IMR-90 (cell line): Measurements from ENCODE around the gene WDR48. TPM values are rescaled to one million over a fixed set of nuclear protein-coding genes. Genes with fewer than 3 reads are reported as not detected.

ENCODE experiments used
- ATAC-seq: fragments of 200-7000 bp; cut with Tn5 transposase; 2 replicates; pipeline ENCODE4 v1.9.1; 2020; ENCODE audit warnings: low read depth, mild to moderate bottlenecking, moderate library complexity
- BruUV-seq: library from RNA; stranded (reverse); fragments of 400-500 nt; replicated peaks from 2 replicates; lab custom pipeline; 2021; lab: Mats Ljungman, UMichigan
- CTCF ChIA-PET: fragments of 300-600 bp; formaldehyde crosslinking; extraction: SDS; loops from one replicate; lab custom pipeline; 2021; ENCODE audit warnings: antibody characterized with exemption; lab: Yijun Ruan, JAX
- POLR2A ChIA-PET: fragments of 300-600 bp; sonication (Branson Sonifier 250); formaldehyde crosslinking; loops from one replicate; lab custom pipeline; 2022; ENCODE audit warnings: antibody characterized with exemption; ENCODE audit not compliant: unreplicated experiment; lab: Charles Lee
- DNase-seq: peaks from one replicate; pipeline ENCODE4 v3.0.0; 2013
- H2AFZ ChIP-seq: replicated peaks from 2 replicates; pipeline ENCODE3; 2013; ENCODE audit warnings: low read length, mild to moderate bottlenecking; ENCODE audit not compliant: poor library complexity
- H2AK5ac ChIP-seq: 2 replicates; pipeline ENCODE4 v1.6.1; 2013; ENCODE audit warnings: low read depth, low read length, inconsistent platforms
- H2AK9ac ChIP-seq: replicated peaks from 2 replicates; pipeline ENCODE3; 2013; ENCODE audit warnings: mild to moderate bottlenecking, low read depth, low read length, moderate library complexity; ENCODE audit not compliant: poor library complexity
- H2BK120ac ChIP-seq: 2 replicates; pipeline ENCODE4 v1.6.1; 2013; ENCODE audit warnings: low read depth, low read length, inconsistent platforms
- H2BK15ac ChIP-seq: 3 replicates; pipeline ENCODE4 v1.6.1; 2013; ENCODE audit warnings: low read depth, low read length, inconsistent platforms
- H2BK20ac ChIP-seq: 2 replicates; pipeline ENCODE4 v1.6.1; 2013; ENCODE audit warnings: low read depth, mild to moderate bottlenecking, inconsistent platforms, low read length, moderate library complexity
- H2BK5ac ChIP-seq: 2 replicates; pipeline ENCODE4 v1.6.1; 2013; ENCODE audit warnings: mild to moderate bottlenecking, low read depth, low read length, inconsistent platforms; ENCODE audit not compliant: poor library complexity, severe bottlenecking
- H3K14ac ChIP-seq: replicated peaks from 2 replicates; pipeline ENCODE4 v1.6.1; 2013; ENCODE audit warnings: low read depth, low read length, inconsistent platforms
- H3K18ac ChIP-seq: 2 replicates; pipeline ENCODE4 v1.6.1; 2013; ENCODE audit warnings: low read depth, low read length, control low read depth
- H3K23ac ChIP-seq: 2 replicates; pipeline ENCODE4 v1.6.1; 2013; ENCODE audit warnings: low read depth, low read length, inconsistent platforms
- H3K27ac ChIP-seq: 2 replicates; pipeline ENCODE4 v1.5.1; 2013; ENCODE audit warnings: mild to moderate bottlenecking, control low read depth, low read length; ENCODE audit not compliant: insufficient read depth
- H3K27me3 ChIP-seq: 2 replicates; pipeline ENCODE4 v1.6.1; 2013; ENCODE audit warnings: low read length; ENCODE audit not compliant: control insufficient read depth, insufficient read depth
- H3K36me3 ChIP-seq: 2 replicates; pipeline ENCODE4 v1.6.1; 2013; ENCODE audit warnings: low read length, mixed read lengths; ENCODE audit not compliant: control insufficient read depth, insufficient read depth
- H3K4ac ChIP-seq: 2 replicates; pipeline ENCODE4 v1.6.1; 2013; ENCODE audit warnings: low read depth, low read length, inconsistent platforms
- H3K4me1 ChIP-seq: 2 replicates; pipeline ENCODE4 v1.6.1; 2013; ENCODE audit warnings: low read length, mixed read lengths; ENCODE audit not compliant: control insufficient read depth, insufficient read depth
- H3K4me2 ChIP-seq: 2 replicates; pipeline ENCODE4 v1.6.1; 2013; ENCODE audit warnings: low read depth, mild to moderate bottlenecking, control low read depth, low read length, moderate library complexity
- H3K4me3 ChIP-seq: 2 replicates; pipeline ENCODE4 v1.5.1; 2013; ENCODE audit warnings: low read depth, mild to moderate bottlenecking, control low read depth, low read length, moderate library complexity; ENCODE audit not compliant: insufficient read depth
- H3K56ac ChIP-seq: 2 replicates; pipeline ENCODE4 v1.6.1; 2013; ENCODE audit warnings: low read length, inconsistent platforms; ENCODE audit not compliant: insufficient read depth; ENCODE audit errors: extremely low read depth
- H3K79me1 ChIP-seq, 2 experiments: 2 replicates each; pipeline ENCODE4 v1.6.1; 2013; ENCODE audit warnings: low read length in 2 of 2, inconsistent platforms in 1 of 2, low read depth in 1 of 2
- H3K9ac ChIP-seq: 2 replicates; pipeline ENCODE4 v1.6.1; 2013; ENCODE audit warnings: low read depth, low read length, control low read depth
- H3K9me1 ChIP-seq: 2 replicates; pipeline ENCODE4 v1.6.1; 2013; ENCODE audit warnings: low read length, inconsistent platforms; ENCODE audit not compliant: insufficient read depth
- H3K9me3 ChIP-seq: 2 replicates; pipeline ENCODE4 v1.6.1; 2013; ENCODE audit warnings: low read length; ENCODE audit not compliant: control insufficient read depth, insufficient read depth
- H4K20me1 ChIP-seq: 2 replicates; pipeline ENCODE4 v1.6.1; 2013; ENCODE audit warnings: low read length, inconsistent platforms; ENCODE audit not compliant: insufficient read depth
- H4K5ac ChIP-seq: 2 replicates; pipeline ENCODE4 v1.6.1; 2013; ENCODE audit warnings: mild to moderate bottlenecking, low read depth, low read length, control low read depth
- H4K8ac ChIP-seq, 2 experiments: 2 replicates each; pipeline ENCODE4 v1.6.1; 2013; ENCODE audit warnings: low read depth in 2 of 2, low read length in 2 of 2, control low read depth in 1 of 2, inconsistent platforms in 1 of 2
- H4K91ac ChIP-seq: 2 replicates; pipeline ENCODE4 v1.6.1; 2013; ENCODE audit warnings: low read depth, low read length, inconsistent platforms; ENCODE audit not compliant: insufficient read depth
- BHLHE40 ChIP-seq: fragments of 150-350 bp; IDR thresholded peaks from 2 replicates; pipeline ENCODE4 v1.6.1; 2016; ENCODE audit warnings: mild to moderate bottlenecking, low read depth, low read length
- CEBPB ChIP-seq: IDR thresholded peaks from 2 replicates; pipeline ENCODE4 v1.6.1; 2012; ENCODE audit warnings: low read depth, low read length, improper control_type of control experiment
- CHD1 ChIP-seq: IDR thresholded peaks from 2 replicates; pipeline ENCODE4 v1.6.1; 2012; ENCODE audit warnings: low read depth, low read length, improper control_type of control experiment
- FOS ChIP-seq: fragments of 150-350 bp; IDR thresholded peaks from 2 replicates; pipeline ENCODE4 v1.6.1; 2016; ENCODE audit warnings: low read depth, low read length
- MAFK ChIP-seq: IDR thresholded peaks from 2 replicates; pipeline ENCODE4 v1.6.1; 2012; ENCODE audit warnings: low read depth, low read length, improper control_type of control experiment
- MAZ ChIP-seq: IDR thresholded peaks from 2 replicates; pipeline ENCODE4 v1.6.1; 2012; ENCODE audit warnings: low read depth, mild to moderate bottlenecking, low read length, improper control_type of control experiment, moderate library complexity, borderline replicate concordance
- MXI1 ChIP-seq: IDR thresholded peaks from 2 replicates; pipeline ENCODE4 v1.6.1; 2012; ENCODE audit warnings: low read depth, mild to moderate bottlenecking, low read length, moderate library complexity, borderline replicate concordance
- NFE2L2 ChIP-seq: fragments of 150-350 bp; IDR thresholded peaks from 2 replicates; pipeline ENCODE4 v1.6.1; 2016; ENCODE audit warnings: low read depth, mild to moderate bottlenecking, low read length
- POLR2A ChIP-seq: IDR thresholded peaks from 2 replicates; pipeline ENCODE4 v1.6.1; 2012; ENCODE audit warnings: mild to moderate bottlenecking, low read depth, low read length
- RAD21 ChIP-seq: IDR thresholded peaks from 2 replicates; pipeline ENCODE4 v1.6.1; 2012; ENCODE audit warnings: low read length, improper control_type of control experiment
- RCOR1 ChIP-seq: IDR thresholded peaks from 2 replicates; pipeline ENCODE4 v1.6.1; 2012; ENCODE audit warnings: mild to moderate bottlenecking, low read length, improper control_type of control experiment; ENCODE audit not compliant: insufficient replicate concordance
- RFX5 ChIP-seq: IDR thresholded peaks from 2 replicates; pipeline ENCODE4 v1.8.0; 2012; ENCODE audit warnings: low read depth, mild to moderate bottlenecking, low read length, moderate library complexity
- SMC3 ChIP-seq: fragments of 150-350 bp; IDR thresholded peaks from 2 replicates; pipeline ENCODE4 v1.6.1; 2016; ENCODE audit warnings: low read depth, mild to moderate bottlenecking, antibody characterized with exemption, low read length, moderate library complexity
- USF2 ChIP-seq: fragments of 150-350 bp; IDR thresholded peaks from 2 replicates; pipeline ENCODE4 v1.6.1; 2017; ENCODE audit warnings: mild to moderate bottlenecking, antibody characterized with exemption, low read length, low read depth
- WGBS, 2 experiments: methylation state at CpG; one replicate each; pipeline versions ENCODE4 v1.1.5 to v1.1.7; 2013; ENCODE audit warnings: missing lambda C conversion rate in 2 of 2; ENCODE audit not compliant: insufficient read length in 1 of 2; ENCODE audit errors: extremely low coverage in 2 of 2; 5-methylcytosine and 5-hydroxymethylcytosine counted together
- dilution Hi-C: fragments of 300-500 bp; cut with HindIII; formaldehyde crosslinking; loops from one replicate; pipeline ENCODE4 v1.14.3; 2018; ENCODE audit warnings: low sequenced_read_pairs; ENCODE audit not compliant: unreplicated experiment
- in situ Hi-C: fragments of 300-500 bp; cut with MboI; formaldehyde crosslinking; loops from 3 replicates; pipeline ENCODE4 v1.14.3; 2019; ENCODE audit warnings: low sequenced_read_pairs, inconsistent platforms, mixed read lengths
- intact Hi-C: fragments of 100-400 bp; cut with micrococcal nuclease; formaldehyde crosslinking; loops from 2 replicates; pipeline ENCODE4 v1.10.0; 2022
- polyA plus RNA-seq, 3 experiments: library from polyadenylated mRNA; depleted of rRNA; stranded (reverse); fragments of >200 nt; gene quantifications; 2 replicates each; pipeline ENCODE4 v1.2.3, GENCODE V29; 2012; ENCODE audit warnings: low replicate concordance in 1 of 3
- total RNA-seq: library from RNA; depleted of rRNA; stranded (reverse); fragments of >200 nt; gene quantifications from 2 replicates; pipeline ENCODE4 v1.2.3, GENCODE V29; 2012
- TF ChIP-seq, protein P1 (sequence below): conservative IDR thresholded peaks from 2 replicates; pipeline ENCODE4 v1.5.1; 2012; ENCODE audit warnings: mild to moderate bottlenecking, low read depth, low read length, improper control_type of control experiment
- TF ChIP-seq, protein P2 (sequence below): fragments of 150-350 bp; IDR thresholded peaks from 2 replicates; pipeline ENCODE4 v1.6.1; 2016; ENCODE audit warnings: low read depth, mild to moderate bottlenecking, low read length, moderate library complexity, borderline replicate concordance

Gene WDR48
- total and polyA plus RNA-seq, 2 of the 4 experiments (the other 2 are of a cell fraction) = 14.4 to 41.2 TPM

DNA sequence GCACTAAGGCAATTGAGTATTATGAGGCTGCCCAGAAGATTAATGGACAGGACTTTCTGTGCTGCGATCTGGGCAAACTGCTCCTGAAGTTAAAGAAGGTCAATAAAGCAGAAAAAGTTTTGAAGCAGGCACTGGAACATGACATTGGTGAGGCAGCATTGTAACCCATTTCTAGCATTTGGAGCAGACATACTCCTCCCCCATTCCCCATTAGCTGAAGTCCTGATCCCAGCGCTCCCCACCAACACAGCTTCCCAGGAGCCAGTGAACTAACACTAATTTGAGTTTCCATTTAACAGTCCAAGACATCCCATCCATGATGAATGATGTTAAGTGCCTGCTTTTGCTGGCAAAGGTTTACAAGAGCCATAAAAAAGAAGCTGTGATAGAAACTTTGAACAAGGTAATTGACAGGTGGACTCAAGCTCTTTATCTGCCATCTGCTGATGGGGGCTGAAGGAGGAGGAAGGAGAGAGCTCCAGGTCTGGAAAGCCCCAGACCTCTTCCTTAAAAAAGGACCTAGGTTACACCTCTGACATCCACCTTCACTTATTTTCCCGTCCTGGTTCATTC, 79.0 kb downstream of the WDR48 start:
- Histone ChIP-seq H3K36me3 (no peaks in the 10 kb centered on the region), H3K27ac (no peak overlapping the region), H2BK15ac (no peak overlapping the region), H3K4me1 (peaks cover 4% of the 10 kb centered on the region), H2AFZ (no peak overlapping the region), H4K91ac (no peak overlapping the region), H3K9me1 (peaks cover 11% of the 10 kb centered on the region), H3K18ac (no peak overlapping the region), H3K79me1 (no peaks in the 10 kb centered on the region), H4K5ac (no peak overlapping the region), H2BK5ac (no peak overlapping the region), H3K4ac (no peak overlapping the region), H3K14ac (no peak overlapping the region), H4K20me1 (no peaks in the 10 kb centered on the region), H4K8ac (no peak overlapping the region), H2AK5ac (no peak overlapping the region), H2BK120ac (no peak overlapping the region), H3K4me3 (no peak overlapping the region), H3K9ac (no peak overlapping the region), H3K23ac (no peak overlapping the region), H3K56ac (no peak overlapping the region), H3K4me2 (no peak overlapping the region), H2BK20ac (no peak overlapping the region), H3K27me3 (no peaks in the 10 kb centered on the region), H3K9me3 (no peaks in the 10 kb centered on the region), H2AK9ac (no peak overlapping the region)
- ChIA-PET CTCF (interaction anchor here (0.6 to 1.8 kb wide), 3 partner anchors 47 to 161 kb away, joined by 3 to 5 read pairs (median 3); no protein-coding TSS in a partner anchor), POLR2A (no interaction called here)
- ATAC-seq (no peak), DNase-seq (no peak)
- TF ChIP-seq FOS (no peak), CHD1 (no peak), USF2 (no peak), RFX5 (no peak), POLR2A (no peak), SMC3 (no peak), RAD21 (no peak), NFE2L2 (no peak), BHLHE40 (no peak), MAFK (no peak), MXI1 (no peak), RCOR1 (no peak), CEBPB (no peak), MAZ (no peak)
- TF ChIP-seq, protein P1, sequence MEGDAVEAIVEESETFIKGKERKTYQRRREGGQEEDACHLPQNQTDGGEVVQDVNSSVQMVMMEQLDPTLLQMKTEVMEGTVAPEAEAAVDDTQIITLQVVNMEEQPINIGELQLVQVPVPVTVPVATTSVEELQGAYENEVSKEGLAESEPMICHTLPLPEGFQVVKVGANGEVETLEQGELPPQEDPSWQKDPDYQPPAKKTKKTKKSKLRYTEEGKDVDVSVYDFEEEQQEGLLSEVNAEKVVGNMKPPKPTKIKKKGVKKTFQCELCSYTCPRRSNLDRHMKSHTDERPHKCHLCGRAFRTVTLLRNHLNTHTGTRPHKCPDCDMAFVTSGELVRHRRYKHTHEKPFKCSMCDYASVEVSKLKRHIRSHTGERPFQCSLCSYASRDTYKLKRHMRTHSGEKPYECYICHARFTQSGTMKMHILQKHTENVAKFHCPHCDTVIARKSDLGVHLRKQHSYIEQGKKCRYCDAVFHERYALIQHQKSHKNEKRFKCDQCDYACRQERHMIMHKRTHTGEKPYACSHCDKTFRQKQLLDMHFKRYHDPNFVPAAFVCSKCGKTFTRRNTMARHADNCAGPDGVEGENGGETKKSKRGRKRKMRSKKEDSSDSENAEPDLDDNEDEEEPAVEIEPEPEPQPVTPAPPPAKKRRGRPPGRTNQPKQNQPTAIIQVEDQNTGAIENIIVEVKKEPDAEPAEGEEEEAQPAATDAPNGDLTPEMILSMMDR = no peak
- TF ChIP-seq, protein P2, sequence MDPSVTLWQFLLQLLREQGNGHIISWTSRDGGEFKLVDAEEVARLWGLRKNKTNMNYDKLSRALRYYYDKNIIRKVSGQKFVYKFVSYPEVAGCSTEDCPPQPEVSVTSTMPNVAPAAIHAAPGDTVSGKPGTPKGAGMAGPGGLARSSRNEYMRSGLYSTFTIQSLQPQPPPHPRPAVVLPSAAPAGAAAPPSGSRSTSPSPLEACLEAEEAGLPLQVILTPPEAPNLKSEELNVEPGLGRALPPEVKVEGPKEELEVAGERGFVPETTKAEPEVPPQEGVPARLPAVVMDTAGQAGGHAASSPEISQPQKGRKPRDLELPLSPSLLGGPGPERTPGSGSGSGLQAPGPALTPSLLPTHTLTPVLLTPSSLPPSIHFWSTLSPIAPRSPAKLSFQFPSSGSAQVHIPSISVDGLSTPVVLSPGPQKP = no peak
- dilution Hi-C loops = no loop called here
- BruUV-seq = no TSS peak
- WGBS, 2 experiments = no CpG with 5 or more reads among the region's 3 CpGs
- in situ Hi-C loops = no loop called here
- intact Hi-C loops = no loop called here
